ENCODE results near the gene HS3ST3B1. TPM values are rescaled to one million over a fixed set of nuclear protein-coding genes. Genes with fewer than 3 reads are reported as not detected.

The HS3ST3B1 gene
- total RNA-seq, 4 donors from 2014 or later = 2.5 to 5.5 (median 3.3) TPM

GRCh38 chr17:14270508-14270907, 30.4 kb upstream of the HS3ST3B1 start:
- DNase-seq (ENCODE audit: extremely low spot score) = no peak
- Histone ChIP-seq H3K36me3 (no peaks in the 10 kb centered on the region), H3K4me3 (no peak overlapping the region), H3K27me3 (peaks cover 0 to 3% (median 0%) of the 10 kb centered on the region in 4 donors), H3K4me1 (no peaks in the 10 kb centered on the region), H3K27ac (replicated peaks in 1 of 4) (no peak overlapping the region), H3K9me3 (no peaks in the 10 kb centered on the region)
- TF ChIP-seq POLR2AphosphoS5 (IDR thresholded peaks at IDR 0.05) (no peak), CTCF (IDR thresholded peaks at IDR 0.05) (no peak)
- 64% methylated on average over 2 of the region's 2 CpGs for WGBS
- intact Hi-C loops (cut with DNase I) = no loop called here

- H3K4me1 ChIP-seq = no peaks in the 10 kb centered on the region
- peaks cover 0 to 13% (median 0%) of the 10 kb centered on the region in 4 donors for H3K27me3 ChIP-seq
- no peak for TF ChIP-seq POLR2AphosphoS5 (IDR thresholded peaks at IDR 0.05)
- no peak for TF ChIP-seq CTCF (IDR thresholded peaks at IDR 0.05)
- TF ChIP-seq POLR2A (IDR thresholded peaks at IDR 0.05; ENCODE audit: low read depth) = no peak
- no peak for TF ChIP-seq EP300 (IDR thresholded peaks at IDR 0.05)
- DNase-seq (ENCODE audit: extremely low spot score) = peak; percentile 85
- H3K9me3 ChIP-seq = no peaks in the 10 kb centered on the region
- H3K27ac ChIP-seq (replicated peaks in 1 of 4) = no peak overlapping the region
- WGBS = 80% methylated on average over 2 of the region's 2 CpGs
- H3K4me3 ChIP-seq = no peak overlapping the region
- H3K36me3 ChIP-seq = no peaks in the 10 kb centered on the region
- intact Hi-C loops (cut with DNase I) = no loop called here
These were observed 24.2 kb upstream of the HS3ST3B1 start for GRCh38 chr17:14276535-14277250.

GRCh38 chr17:14281530-14281929, 19.4 kb upstream of the HS3ST3B1 start:
- H3K27ac ChIP-seq (replicated peaks in 1 of 4) = no peak overlapping the region
- no peaks in the 10 kb centered on the region for H3K36me3 ChIP-seq
- DNase-seq (ENCODE audit: extremely low spot score) = peak; percentile 39
- no peaks in the 10 kb centered on the region for H3K4me1 ChIP-seq
- 87% methylated on average over 3 of the region's 3 CpGs for WGBS
- no peak overlapping the region for H3K4me3 ChIP-seq
- no peaks in the 10 kb centered on the region for H3K9me3 ChIP-seq
- intact Hi-C loops (cut with DNase I) = no loop called here
- TF ChIP-seq POLR2A (IDR thresholded peaks at IDR 0.05; ENCODE audit: low read depth) = no peak
- no peak for TF ChIP-seq EP300 (IDR thresholded peaks at IDR 0.05)
- TF ChIP-seq POLR2AphosphoS5 (IDR thresholded peaks at IDR 0.05) = no peak
- no peak for TF ChIP-seq CTCF (IDR thresholded peaks at IDR 0.05)
- H3K27me3 ChIP-seq = peaks cover 0 to 26% (median 0%) of the 10 kb centered on the region in 4 donors

GRCh38 chr17:14282726-14283125, 18.2 kb upstream of the HS3ST3B1 start:
- peak; percentile 24 for DNase-seq (ENCODE audit: extremely low spot score)
- WGBS = 87% methylated on average over 2 of the region's 2 CpGs
- intact Hi-C loops (cut with DNase I) = no loop called here
- Histone ChIP-seq H3K9me3 (no peaks in the 10 kb centered on the region), H3K36me3 (no peaks in the 10 kb centered on the region), H3K4me3 (no peak overlapping the region), H3K27me3 (peaks cover 0 to 26% (median 0%) of the 10 kb centered on the region in 4 donors), H3K4me1 (no peaks in the 10 kb centered on the region), H3K27ac (replicated peaks in 1 of 4) (no peak overlapping the region)
- no peak for TF ChIP-seq POLR2A (IDR thresholded peaks at IDR 0.05; ENCODE audit: low read depth)
- no peak for TF ChIP-seq EP300 (IDR thresholded peaks at IDR 0.05)
- no peak for TF ChIP-seq POLR2AphosphoS5 (IDR thresholded peaks at IDR 0.05)
- TF ChIP-seq CTCF (IDR thresholded peaks at IDR 0.05) = no peak

- Histone ChIP-seq H3K4me3 (no peak overlapping the region), H3K27ac (replicated peaks in 1 of 4) (no peak overlapping the region), H3K36me3 (no peaks in the 10 kb centered on the region), H3K9me3 (peaks cover 0 to 4% (median 0%) of the 10 kb centered on the region in 4 donors), H3K27me3 (peaks cover 0 to 66% (median 11%) of the 10 kb centered on the region in 4 donors), H3K4me1 (no peaks in the 10 kb centered on the region)
- peak; percentile 78 for DNase-seq (ENCODE audit: extremely low spot score)
- intact Hi-C loops (cut with DNase I) = no loop called here
- TF ChIP-seq CTCF (IDR thresholded peaks at IDR 0.05) = no peak
- TF ChIP-seq EP300 (IDR thresholded peaks at IDR 0.05) = no peak
- no peak for TF ChIP-seq POLR2A (IDR thresholded peaks at IDR 0.05; ENCODE audit: low read depth)
- TF ChIP-seq POLR2AphosphoS5 (IDR thresholded peaks at IDR 0.05) = no peak
- WGBS = 94% methylated on average over 2 of the region's 2 CpGs
These were observed 11.7 kb upstream of the HS3ST3B1 start for GRCh38 chr17:14289162-14289561.

Data from esophagus muscularis mucosa (tissue), 4 donors.